ENCODE measurements around the gene KIF12.

GRCh38 chr9:114072184-114073140, 26.6 kb downstream of the KIF12 start:
- TF ChIP-seq CTCF (IDR thresholded peaks at IDR 0.05; ENCODE audit: low read length), result no peak
- TF ChIP-seq EZH2 (IDR thresholded peaks at IDR 0.05; ENCODE audit: borderline replicate concordance, low read length), result no peak
